CD4-positive, alpha-beta memory T cell (primary cell): ENCODE results near the gene SIT1. TPM values are rescaled to one million over a fixed set of nuclear protein-coding genes. Genes with fewer than 3 reads are reported as not detected.
A peak's percentile ranks its signal among the peaks of the same experiment; 100 is the strongest.

Experiments
- CTCF ChIA-PET: fragments of 350-600 bp; sonication (Branson Sonifier 250); formaldehyde crosslinking; loops from one replicate; lab custom pipeline; 2021; ENCODE audit warnings: inconsistent platforms; ENCODE audit not compliant: partially characterized antibody; lab: Charles Lee
- POLR2A ChIA-PET: fragments of 350-600 bp; sonication (Branson Sonifier 250); formaldehyde crosslinking; loops from one replicate; lab custom pipeline; 2021; ENCODE audit not compliant: partially characterized antibody; lab: Charles Lee
- DNase-seq, 5 donors: peaks; one replicate each; pipeline versions ENCODE4 v3.0.0 to v3.0.0-alpha.2; 2020 to 2022; ENCODE audit warnings: mixed read lengths in 1 of 5
- H3K27ac ChIP-seq: one replicate; pipeline ENCODE4 v1.7.0; 2013; ENCODE audit warnings: low read depth, low read length
- H3K27me3 ChIP-seq: 2 replicates; pipeline ENCODE4 v1.7.0; 2013; ENCODE audit warnings: mild to moderate bottlenecking, low read length, moderate library complexity; ENCODE audit not compliant: insufficient read depth
- H3K36me3 ChIP-seq: 2 replicates; pipeline ENCODE4 v1.7.0; 2013; ENCODE audit warnings: mild to moderate bottlenecking, low read length, moderate library complexity; ENCODE audit not compliant: insufficient read depth
- H3K4me1 ChIP-seq: 2 replicates; pipeline ENCODE4 v1.7.0; 2013; ENCODE audit warnings: mild to moderate bottlenecking, low read length, moderate library complexity; ENCODE audit not compliant: insufficient read depth
- H3K4me3 ChIP-seq, 2 donors: one replicate each; pipeline ENCODE4 v1.7.0; 2013; ENCODE audit warnings: low read length in 2 of 2, mild to moderate bottlenecking in 1 of 2
- H3K9me3 ChIP-seq, 2 donors: one replicate each; pipeline ENCODE4 v1.7.0; 2013; ENCODE audit warnings: low read length in 2 of 2, control low read depth in 1 of 2; ENCODE audit not compliant: control insufficient read depth in 1 of 2
- H3K27ac Mint-ChIP-seq, 7 donors: one replicate each; pipeline ENCODE4 v1.8.0; 2020 to 2021; ENCODE audit warnings: mixed read lengths in 7 of 7, mild to moderate bottlenecking in 6 of 7, inconsistent platforms in 3 of 7, moderate library complexity in 3 of 7
- H3K27me3 Mint-ChIP-seq, 2 donors: one replicate each; pipeline ENCODE4 v1.8.0; 2020 to 2021; ENCODE audit warnings: mixed read lengths in 2 of 2
- H3K36me3 Mint-ChIP-seq, 2 donors: one replicate each; pipeline ENCODE4 v1.8.0; 2020 to 2021; ENCODE audit warnings: mixed read lengths in 2 of 2, inconsistent platforms in 1 of 2, mild to moderate bottlenecking in 1 of 2
- H3K4me1 Mint-ChIP-seq, 4 donors: one replicate each; pipeline ENCODE4 v1.8.0; 2020 to 2021; ENCODE audit warnings: mixed read lengths in 4 of 4, mild to moderate bottlenecking in 1 of 4
- H3K4me3 Mint-ChIP-seq, 8 donors: one replicate each; pipeline ENCODE4 v1.8.0; 2020 to 2021; ENCODE audit warnings: mixed read lengths in 8 of 8, mild to moderate bottlenecking in 7 of 8, moderate library complexity in 6 of 8, inconsistent platforms in 3 of 8
- H3K9me3 Mint-ChIP-seq, 8 donors: one replicate each; pipeline ENCODE4 v1.8.0; 2020 to 2021; ENCODE audit warnings: mixed read lengths in 8 of 8, mild to moderate bottlenecking in 5 of 8, inconsistent platforms in 3 of 8, moderate library complexity in 1 of 8
- intact Hi-C: fragments of 100-400 bp; cut with micrococcal nuclease; formaldehyde crosslinking; loops from one replicate; pipeline ENCODE4 v1.15.1; 2023
- microRNA-seq: library from miRNA; unstranded; fragments of <30 nt; microRNA quantifications from one replicate; pipeline ENCODE4 v1.2.0, GENCODE V29; 2021; ENCODE audit warnings: borderline replicate concordance, borderline number of aligned reads, borderline microRNAs expressed, mixed read lengths
- polyA plus RNA-seq, 2 donors: library from polyadenylated mRNA; unstranded; fragments of 300-500 nt; fragmentation: Illumina TruSeq; gene quantifications; one replicate each; pipeline ENCODE4 v1.2.3, GENCODE V29; 2021
- total RNA-seq, 2 experiments: library from RNA; stranded (reverse); gene quantifications; one replicate each; pipeline ENCODE4 v1.2.3, GENCODE V29; 2021

The SIT1 gene
- total and polyA plus RNA-seq, 4 experiments from 2014 or later: 68.7 to 231 (median 117) TPM

DNA sequence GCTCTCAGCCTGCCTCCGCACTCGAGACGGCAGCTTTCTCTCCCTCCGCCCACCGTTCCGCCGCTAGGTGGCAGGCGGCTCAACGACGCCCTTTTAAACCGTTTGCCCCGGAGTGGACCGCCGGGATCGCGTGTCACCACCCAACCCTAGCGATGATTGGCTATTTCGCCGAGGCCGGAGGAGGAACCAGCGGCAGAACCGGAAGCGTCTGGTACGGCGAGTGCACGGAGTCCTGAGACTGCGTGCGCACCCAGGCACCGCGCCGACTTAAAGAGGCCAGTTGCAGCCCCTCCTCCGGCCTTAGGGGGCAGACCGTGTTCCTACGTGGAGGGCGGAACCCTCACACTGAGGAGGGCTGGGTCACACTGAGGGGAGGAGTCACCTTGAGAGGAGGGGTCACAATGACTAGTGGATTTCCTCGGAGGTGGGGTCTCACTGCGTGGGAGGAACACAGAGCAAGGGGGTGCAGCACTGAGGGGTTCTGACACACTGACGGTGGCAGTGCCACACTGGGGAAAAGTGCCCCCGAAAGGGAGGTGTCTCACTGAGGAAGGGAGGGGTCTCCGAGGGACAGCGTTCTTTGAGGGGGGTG lies 46.6 kb downstream of the SIT1 start:
- Histone ChIP-seq H3K4me1 (peaks cover 37% of the 10 kb centered on the region), H3K9me3 (no peaks in the 10 kb centered on the region), H3K4me3 (peak overlapping the region; percentile 75 to 84), H3K27me3 (no peaks in the 10 kb centered on the region), H3K27ac (peak overlapping the region; percentile 85), H3K36me3 (peaks cover 16% of the 10 kb centered on the region)
- ChIA-PET CTCF (interaction anchor here (0.6 to 4.4 kb wide), 26 partner anchors 11 to 442 kb away, joined by 3 to 45 read pairs (median 4); partner anchors contain the start of genes CCDC107, RGP1, RMRP and SPAG8), POLR2A (interaction anchor here (0.6 to 4.5 kb wide), 18 partner anchors 13 to 501 kb away, joined by 3 to 71 read pairs (median 6); partner anchors contain the start of genes ARHGEF39, CCDC107, CD72 and CREB3)
- intact Hi-C loops: loop anchor here (1.0 to 2.0 kb wide), 13 partner anchors 9 to 958 kb away; partner anchors contain the start of genes CCDC107, CREB3, GALT and GBA2
- Mint-ChIP-seq H3K36me3 (peaks cover 15 to 25% of the 10 kb centered on the region in 2 donors), H3K9me3 (no peaks in the 10 kb centered on the region), H3K27me3 (no peaks in the 10 kb centered on the region), H3K4me3 (peak overlapping the region; percentile 95 to 100 (median 98)), H3K27ac (peak overlapping the region; percentile 96 to 100 (median 99)), H3K4me1 (peaks cover 25 to 47% (median 32%) of the 10 kb centered on the region in 4 donors)
- peak; percentile 98 to 99 (median 99) for DNase-seq

GRCh38 chr9:35603506-35603985 lies 47.2 kb downstream of the SIT1 start:
- H3K27ac Mint-ChIP-seq: peak overlapping the region; percentile 96 to 100 (median 99)
- peaks cover 37% of the 10 kb centered on the region for H3K4me1 ChIP-seq
- ChIA-PET POLR2A (interaction anchor here (0.6 to 4.5 kb wide), 13 partner anchors 13 to 279 kb away, joined by 3 to 71 read pairs (median 7); partner anchors contain the start of genes CCDC107, CD72, CREB3 and GBA2), CTCF (interaction anchor here (0.6 to 4.4 kb wide), 26 partner anchors 12 to 441 kb away, joined by 3 to 45 read pairs (median 4); partner anchors contain the start of genes CCDC107, RGP1, RMRP and SPAG8)
- H3K9me3 ChIP-seq: no peaks in the 10 kb centered on the region
- no peaks in the 10 kb centered on the region for H3K9me3 Mint-ChIP-seq
- peaks cover 11% of the 10 kb centered on the region for H3K36me3 ChIP-seq
- H3K4me3 Mint-ChIP-seq: peak overlapping the region; percentile 95 to 100 (median 98)
- H3K4me1 Mint-ChIP-seq: peaks cover 25 to 47% (median 32%) of the 10 kb centered on the region in 4 donors
- H3K4me3 ChIP-seq: peak overlapping the region in 1 of 2 donors; percentile 75
- no peaks in the 10 kb centered on the region for H3K27me3 ChIP-seq
- H3K27ac ChIP-seq: peak overlapping the region; percentile 55
- intact Hi-C loops: no loop called here
- peaks cover 15 to 21% of the 10 kb centered on the region in 2 donors for H3K36me3 Mint-ChIP-seq
- DNase-seq: peak in 1 of 5 donors; percentile 36
- H3K27me3 Mint-ChIP-seq: no peaks in the 10 kb centered on the region

GRCh38 chr9:35599763-35600604 lies 50.7 kb downstream of the SIT1 start:
- peaks cover 15% of the 10 kb centered on the region for H3K4me1 ChIP-seq
- no peaks in the 10 kb centered on the region for H3K27me3 ChIP-seq
- POLR2A ChIA-PET: interaction anchor here (1.4 kb wide), 1 partner anchor 17 kb away, joined by 5 read pairs; no protein-coding TSS in a partner anchor
- CTCF ChIA-PET: interaction anchor here (1.0 to 1.3 kb wide), 2 partner anchors 12 to 94 kb away, joined by 3 to 10 read pairs; no protein-coding TSS in a partner anchor
- Mint-ChIP-seq H3K4me1 (peaks cover 13 to 26% (median 19%) of the 10 kb centered on the region in 4 donors), H3K27ac (no peak overlapping the region), H3K9me3 (peaks cover 0 to 3% (median 0%) of the 10 kb centered on the region in 8 donors), H3K4me3 (no peak overlapping the region), H3K27me3 (no peaks in the 10 kb centered on the region), H3K36me3 (peaks cover 5 to 9% of the 10 kb centered on the region in 2 donors)
- no peaks in the 10 kb centered on the region for H3K36me3 ChIP-seq
- intact Hi-C loops: no loop called here
- no peak overlapping the region for H3K27ac ChIP-seq
- H3K9me3 ChIP-seq: no peaks in the 10 kb centered on the region
- H3K4me3 ChIP-seq: no peak overlapping the region
- DNase-seq: no peak

Small RNAs within 50 kb of the gene (microRNA-seq; reads per million reads assigned to microRNA genes)
- gene MIR4667: not detected

Other genes starting within 250 kb of the SIT1 start
- under 1 TPM; 0.50 to 0.55 TPM for gene RUSC2, start 160.8 kb downstream of the SIT1 start, total RNA-seq
- gene RUSC2, start 160.8 kb downstream of the SIT1 start, polyA plus RNA-seq: under 1 TPM in 1 of 2 donors, not detected in 1; 0.05 TPM
- gene TESK1, start 45.7 kb downstream of the SIT1 start, total RNA-seq: 10 to 100 TPM; 48.9 to 53.5 TPM
- 10 to 100 TPM in 1 of 2 donors, 1 to 10 TPM in 1; 3.3 to 17.1 TPM for gene TESK1, start 45.7 kb downstream of the SIT1 start, polyA plus RNA-seq
- gene CD72, start 32.5 kb downstream of the SIT1 start, total RNA-seq: 1 to 10 TPM; 4.4 to 6.5 TPM
- gene CD72, start 32.5 kb downstream of the SIT1 start, polyA plus RNA-seq: 1 to 10 TPM; 1.4 to 1.8 TPM
- over 10,000 TPM; 18,678 to 21,585 TPM for gene RMRP, start 7.1 kb upstream of the SIT1 start, total RNA-seq
- 10 to 100 TPM in 1 of 2 donors, not detected in 1; 54.3 TPM for gene RMRP, start 7.1 kb upstream of the SIT1 start, polyA plus RNA-seq
- gene CCDC107, start 7.4 kb upstream of the SIT1 start, total RNA-seq: 10 to 100 TPM; 28.4 to 30.4 TPM
- 10 to 100 TPM; 90.5 to 92.5 TPM for gene CCDC107, start 7.4 kb upstream of the SIT1 start, polyA plus RNA-seq
- not detected for gene ARHGEF39, start 14.3 kb upstream of the SIT1 start, total RNA-seq
- gene ARHGEF39, start 14.3 kb upstream of the SIT1 start, polyA plus RNA-seq: 1 to 10 TPM; 1.0 to 1.1 TPM
- gene CA9, start 23.0 kb upstream of the SIT1 start, total RNA-seq: not detected
- not detected for gene CA9, start 23.0 kb upstream of the SIT1 start, polyA plus RNA-seq
- gene TPM2, start 39.0 kb upstream of the SIT1 start, total RNA-seq: 10 to 100 TPM; 72.6 to 79.6 TPM
- under 1 TPM in 1 of 2 donors, not detected in 1; 0.79 TPM for gene TPM2, start 39.0 kb upstream of the SIT1 start, polyA plus RNA-seq
- gene TLN1, start 81.3 kb upstream of the SIT1 start, total RNA-seq: 100 to 1,000 TPM; 294 to 316 TPM
- 100 to 1,000 TPM in 1 of 2 donors, 10 to 100 TPM in 1; 13.7 to 137 TPM for gene TLN1, start 81.3 kb upstream of the SIT1 start, polyA plus RNA-seq
- gene CREB3, start 81.7 kb upstream of the SIT1 start, total RNA-seq: 10 to 100 TPM; 24.8 to 25.6 TPM
- 10 to 100 TPM; 45.0 to 59.7 TPM for gene CREB3, start 81.7 kb upstream of the SIT1 start, polyA plus RNA-seq
- 10 to 100 TPM; 61.1 to 66.3 TPM for gene GBA2, start 98.3 kb upstream of the SIT1 start, total RNA-seq
- gene GBA2, start 98.3 kb upstream of the SIT1 start, polyA plus RNA-seq: 10 to 100 TPM; 16.3 to 27.1 TPM
- gene RGP1, start 98.4 kb upstream of the SIT1 start, total RNA-seq: 10 to 100 TPM; 31.8 to 33.8 TPM
- gene RGP1, start 98.4 kb upstream of the SIT1 start, polyA plus RNA-seq: 1 to 10 TPM; 6.1 to 9.9 TPM
- gene MSMP, start 103.3 kb upstream of the SIT1 start, total RNA-seq: not detected
- 1 to 10 TPM in 1 of 2 donors, not detected in 1; 1.2 TPM for gene MSMP, start 103.3 kb upstream of the SIT1 start, polyA plus RNA-seq
- gene NPR2, start 140.7 kb upstream of the SIT1 start, total RNA-seq: 10 to 100 TPM; 15.8 to 15.9 TPM
- 1 to 10 TPM in 1 of 2 donors, under 1 TPM in 1; 0.97 to 3.3 TPM for gene NPR2, start 140.7 kb upstream of the SIT1 start, polyA plus RNA-seq
- 1 to 10 TPM; 5.6 to 5.7 TPM for gene SPAG8, start 161.3 kb upstream of the SIT1 start, total RNA-seq
- gene SPAG8, start 161.3 kb upstream of the SIT1 start, polyA plus RNA-seq: 1 to 10 TPM; 1.0 to 1.7 TPM
- gene HINT2, start 164.1 kb upstream of the SIT1 start, total RNA-seq: 10 to 100 TPM; 22.9 to 30.2 TPM
- 100 to 1,000 TPM in 1 of 2 donors, 10 to 100 TPM in 1; 75.4 to 111 TPM for gene HINT2, start 164.1 kb upstream of the SIT1 start, polyA plus RNA-seq
- gene FAM221B, start 177.8 kb upstream of the SIT1 start, total RNA-seq: not detected
- not detected for gene FAM221B, start 177.8 kb upstream of the SIT1 start, polyA plus RNA-seq
- 10 to 100 TPM in 1 of 2 experiments, 1 to 10 TPM in 1; 7.4 to 10.5 TPM for gene TMEM8B, start 178.3 kb upstream of the SIT1 start, total RNA-seq
- 1 to 10 TPM; 2.0 to 2.4 TPM for gene TMEM8B, start 178.3 kb upstream of the SIT1 start, polyA plus RNA-seq
- gene OR13J1, start 219.5 kb upstream of the SIT1 start, total RNA-seq: not detected
- gene OR13J1, start 219.5 kb upstream of the SIT1 start, polyA plus RNA-seq: not detected